ENCODE data around the gene TRPM2. TPM values are rescaled to one million over a fixed set of nuclear protein-coding genes. Genes with fewer than 3 reads are reported as not detected.
A peak's percentile ranks its signal among the peaks of the same experiment; 100 is the strongest.
"Not testable (repeated sequence)": the region's sequence is repeated elsewhere in the genome, so short reads cannot be mapped to it uniquely, and the experiment has no call there.

Gene TRPM2
- total RNA-seq, 2 experiments from 2014 or later = 35.6 to 40.9 TPM

- CTCF ChIA-PET = interaction anchor here (0.7 to 1.2 kb wide), 3 partner anchors 12 to 128 kb away, joined by 3 to 4 read pairs (median 4); no protein-coding TSS in a partner anchor
- Mint-ChIP-seq H3K27ac (peak overlapping the region; percentile 83), H3K9me3 (ENCODE audit: insufficient read depth) (peaks cover 3% of the 10 kb centered on the region), H3K4me1 (ENCODE audit: low read depth) (peaks cover 63% of the 10 kb centered on the region), H3K36me3 (ENCODE audit: low read depth) (peaks cover 45% of the 10 kb centered on the region), H3K27me3 (ENCODE audit: low read depth) (peaks cover 11% of the 10 kb centered on the region), H3K4me3 (peak overlapping the region; percentile 76)
- POLR2A ChIA-PET = interaction anchor here (1.3 to 1.5 kb wide), 2 partner anchors 8 to 13 kb away, joined by 4 to 10 read pairs; partner anchors contain the start of gene CFAP410
- peak; percentile 54 for DNase-seq
- no peak for ATAC-seq
Observed at GRCh38 chr21:44352253-44352860, 1.1 kb upstream of the TRPM2 start.

GRCh38 chr21:44354001-44354405, 582 bp downstream of the TRPM2 start:
- peak overlapping the region; percentile 76 for H3K4me3 Mint-ChIP-seq
- peaks cover 4% of the 10 kb centered on the region for H3K27me3 Mint-ChIP-seq (ENCODE audit: low read depth)
- DNase-seq (no peak), ATAC-seq (no peak)
- peaks cover 61% of the 10 kb centered on the region for H3K4me1 Mint-ChIP-seq (ENCODE audit: low read depth)
- H3K27ac Mint-ChIP-seq = peak overlapping the region; percentile 83
- peaks cover 3% of the 10 kb centered on the region for H3K9me3 Mint-ChIP-seq (ENCODE audit: insufficient read depth)
- ChIA-PET POLR2A (interaction anchor here (0.6 to 1.5 kb wide), 3 partner anchors 9 to 270 kb away, joined by 3 to 10 read pairs (median 4); partner anchors contain the start of gene CFAP410), CTCF (interaction anchor here (0.8 to 1.5 kb wide), 6 partner anchors 10 to 574 kb away, joined by 3 to 5 read pairs (median 3); no protein-coding TSS in a partner anchor)
- H3K36me3 Mint-ChIP-seq (ENCODE audit: low read depth) = peaks cover 61% of the 10 kb centered on the region

- H3K9me3 Mint-ChIP-seq (ENCODE audit: insufficient read depth) = peaks cover 3% of the 10 kb centered on the region
- DNase-seq (peak; percentile 69), ATAC-seq (peak; percentile 62)
- POLR2A ChIA-PET = interaction anchor here (0.6 kb wide), 1 partner anchor 101 kb away, joined by 3 read pairs; no protein-coding TSS in a partner anchor
- peak overlapping the region; percentile 76 for H3K4me3 Mint-ChIP-seq
- H3K27ac Mint-ChIP-seq = peak overlapping the region; percentile 83
- peaks cover 68% of the 10 kb centered on the region for H3K36me3 Mint-ChIP-seq (ENCODE audit: low read depth)
- peaks cover 4% of the 10 kb centered on the region for H3K27me3 Mint-ChIP-seq (ENCODE audit: low read depth)
- CTCF ChIA-PET = interaction anchor here (0.8 to 1.5 kb wide), 4 partner anchors 11 to 133 kb away, joined by 3 to 5 read pairs (median 3); no protein-coding TSS in a partner anchor
- peaks cover 64% of the 10 kb centered on the region for H3K4me1 Mint-ChIP-seq (ENCODE audit: low read depth)
Observed at GRCh38 chr21:44354775-44355771, 1.7 kb downstream of the TRPM2 start.

- Mint-ChIP-seq H3K4me1 (ENCODE audit: low read depth) (peaks cover 67% of the 10 kb centered on the region), H3K27me3 (ENCODE audit: low read depth) (peaks cover 3% of the 10 kb centered on the region), H3K27ac (peak overlapping the region; percentile 14), H3K4me3 (no peak overlapping the region), H3K9me3 (ENCODE audit: insufficient read depth) (peaks cover 3% of the 10 kb centered on the region), H3K36me3 (ENCODE audit: low read depth) (peaks cover 70% of the 10 kb centered on the region)
- ATAC-seq = no peak
- DNase-seq = no peak
- POLR2A ChIA-PET = interaction anchor here (1.5 kb wide), 1 partner anchor 17 kb away, joined by 3 read pairs; the partner anchor contains the start of gene CFAP410
- CTCF ChIA-PET = interaction anchor here (0.8 kb wide), 1 partner anchor 14 kb away, joined by 3 read pairs; no protein-coding TSS in a partner anchor
Observed at GRCh38 chr21:44356160-44356559, 2.7 kb downstream of the TRPM2 start.

GRCh38 chr21:44356636-44357035, 3.2 kb downstream of the TRPM2 start:
- H3K27ac Mint-ChIP-seq = no peak overlapping the region
- peaks cover 3% of the 10 kb centered on the region for H3K9me3 Mint-ChIP-seq (ENCODE audit: insufficient read depth)
- peaks cover 68% of the 10 kb centered on the region for H3K36me3 Mint-ChIP-seq (ENCODE audit: low read depth)
- CTCF ChIA-PET = no interaction called here
- DNase-seq = no peak
- no peak for ATAC-seq
- POLR2A ChIA-PET = interaction anchor here (1.5 kb wide), 1 partner anchor 18 kb away, joined by 3 read pairs; the partner anchor contains the start of gene CFAP410
- H3K4me1 Mint-ChIP-seq (ENCODE audit: low read depth) = peaks cover 65% of the 10 kb centered on the region
- no peaks in the 10 kb centered on the region for H3K27me3 Mint-ChIP-seq (ENCODE audit: low read depth)
- H3K4me3 Mint-ChIP-seq = no peak overlapping the region

- Mint-ChIP-seq H3K36me3 (ENCODE audit: low read depth) (peaks cover 68% of the 10 kb centered on the region), H3K4me1 (ENCODE audit: low read depth) (peaks cover 60% of the 10 kb centered on the region), H3K9me3 (ENCODE audit: insufficient read depth) (peaks cover 3% of the 10 kb centered on the region), H3K27me3 (ENCODE audit: low read depth) (no peaks in the 10 kb centered on the region), H3K27ac (no peak overlapping the region), H3K4me3 (no peak overlapping the region)
- CTCF ChIA-PET = no interaction called here
- ATAC-seq (no peak), DNase-seq (no peak)
- POLR2A ChIA-PET = interaction anchor here (1.5 kb wide), 1 partner anchor 18 kb away, joined by 3 read pairs; the partner anchor contains the start of gene CFAP410
Observed at GRCh38 chr21:44357064-44357837, 3.8 kb downstream of the TRPM2 start.

- no peak overlapping the region for H3K27ac Mint-ChIP-seq
- no peak for DNase-seq
- H3K27me3 Mint-ChIP-seq (ENCODE audit: low read depth) = no peaks in the 10 kb centered on the region
- ATAC-seq = no peak
- peaks cover 72% of the 10 kb centered on the region for H3K36me3 Mint-ChIP-seq (ENCODE audit: low read depth)
- CTCF ChIA-PET = no interaction called here
- POLR2A ChIA-PET = no interaction called here
- no peak overlapping the region for H3K4me3 Mint-ChIP-seq
- peaks cover 48% of the 10 kb centered on the region for H3K4me1 Mint-ChIP-seq (ENCODE audit: low read depth)
- peaks cover 8% of the 10 kb centered on the region for H3K9me3 Mint-ChIP-seq (ENCODE audit: insufficient read depth)
Observed at GRCh38 chr21:44359396-44359795, 6.0 kb downstream of the TRPM2 start.

- no peak for ATAC-seq
- CTCF ChIA-PET = interaction anchor here (1.7 kb wide), 1 partner anchor 12 kb away, joined by 5 read pairs; no protein-coding TSS in a partner anchor
- Mint-ChIP-seq H3K27me3 (ENCODE audit: low read depth) (no peaks in the 10 kb centered on the region), H3K4me3 (no peak overlapping the region), H3K4me1 (ENCODE audit: low read depth) (peaks cover 41% of the 10 kb centered on the region), H3K9me3 (ENCODE audit: insufficient read depth) (peaks cover 8% of the 10 kb centered on the region), H3K36me3 (ENCODE audit: low read depth) (peaks cover 66% of the 10 kb centered on the region), H3K27ac (no peak overlapping the region)
- POLR2A ChIA-PET = no interaction called here
- no peak for DNase-seq
Observed at GRCh38 chr21:44360159-44360558, 6.7 kb downstream of the TRPM2 start.

GRCh38 chr21:44361903-44362302, 8.5 kb downstream of the TRPM2 start:
- peaks cover 53% of the 10 kb centered on the region for H3K36me3 Mint-ChIP-seq (ENCODE audit: low read depth)
- H3K9me3 Mint-ChIP-seq (ENCODE audit: insufficient read depth); DNase-seq; POLR2A ChIA-PET; H3K27me3 Mint-ChIP-seq (ENCODE audit: low read depth); H3K27ac Mint-ChIP-seq; ATAC-seq; H3K4me3 Mint-ChIP-seq: not testable (repeated sequence)
- CTCF ChIA-PET = interaction anchor here (1.7 kb wide), 1 partner anchor 10 kb away, joined by 5 read pairs; no protein-coding TSS in a partner anchor
- peaks cover 26% of the 10 kb centered on the region for H3K4me1 Mint-ChIP-seq (ENCODE audit: low read depth)

- Mint-ChIP-seq H3K4me3 (no peak overlapping the region), H3K4me1 (ENCODE audit: low read depth) (peaks cover 21% of the 10 kb centered on the region), H3K27me3 (ENCODE audit: low read depth) (no peaks in the 10 kb centered on the region), H3K9me3 (ENCODE audit: insufficient read depth) (peaks cover 8% of the 10 kb centered on the region), H3K36me3 (ENCODE audit: low read depth) (peaks cover 45% of the 10 kb centered on the region), H3K27ac (no peak overlapping the region)
- ChIA-PET POLR2A (no interaction called here), CTCF (interaction anchor here (0.9 kb wide), 1 partner anchor 15 kb away, joined by 3 read pairs; no protein-coding TSS in a partner anchor)
- DNase-seq = no peak
- ATAC-seq = no peak
Observed at GRCh38 chr21:44363278-44363677, 9.9 kb downstream of the TRPM2 start.
